Upper lobe of right lung (tissue), 1 donor: ENCODE data around the gene PTPRA. TPM values are rescaled to one million over a fixed set of nuclear protein-coding genes. Genes with fewer than 3 reads are reported as not detected.

Source experiments
- ATAC-seq: fragments of 200-7000 bp; cut with Tn5 transposase; one replicate; pipeline ENCODE4 v1.9.1; 2020; ENCODE audit warnings: mild to moderate bottlenecking, moderate library complexity
- DNase-seq: peaks from one replicate; pipeline ENCODE4 v3.0.0-alpha.2; 2020
- H3K27ac ChIP-seq: fragments of 200-600 bp; one replicate; pipeline ENCODE4 v1.8.0; 2022
- H3K27me3 ChIP-seq: fragments of 200-600 bp; one replicate; pipeline ENCODE4 v1.8.0; 2022; ENCODE audit warnings: mild to moderate bottlenecking
- H3K36me3 ChIP-seq: fragments of 200-600 bp; one replicate; pipeline ENCODE4 v1.8.0; 2022
- H3K4me1 ChIP-seq: fragments of 200-600 bp; one replicate; pipeline ENCODE4 v1.8.0; 2022
- H3K4me3 ChIP-seq: fragments of 200-600 bp; one replicate; pipeline ENCODE4 v1.8.0; 2022; ENCODE audit warnings: mild to moderate bottlenecking
- H3K9me3 ChIP-seq: fragments of 200-600 bp; one replicate; pipeline ENCODE4 v1.8.0; 2022
- intact Hi-C: fragments of 100-400 bp; cut with DNase I; formaldehyde crosslinking; loops from one replicate; pipeline ENCODE4 v1.11.0; 2022
- total RNA-seq: library from RNA; stranded (reverse); fragmentation: NEBNext Ultra II Directional; extraction: Animal tissue kit (Norgen Biotek cat#: 25700); gene quantifications from one replicate; pipeline ENCODE4 v1.2.1, GENCODE V29; 2021
- TF ChIP-seq, protein P1 (sequence below): fragments of 200-600 bp; IDR thresholded peaks from one replicate; pipeline ENCODE4 v1.8.0; 2022; ENCODE audit warnings: antibody characterized with exemption
- donor health status: DM: no; HTN: yes; CAD: no; lungs with severe emphysema.

PTPRA gene
- total RNA-seq, 1 donor from 2014 or later = 69.6 TPM

DNA sequence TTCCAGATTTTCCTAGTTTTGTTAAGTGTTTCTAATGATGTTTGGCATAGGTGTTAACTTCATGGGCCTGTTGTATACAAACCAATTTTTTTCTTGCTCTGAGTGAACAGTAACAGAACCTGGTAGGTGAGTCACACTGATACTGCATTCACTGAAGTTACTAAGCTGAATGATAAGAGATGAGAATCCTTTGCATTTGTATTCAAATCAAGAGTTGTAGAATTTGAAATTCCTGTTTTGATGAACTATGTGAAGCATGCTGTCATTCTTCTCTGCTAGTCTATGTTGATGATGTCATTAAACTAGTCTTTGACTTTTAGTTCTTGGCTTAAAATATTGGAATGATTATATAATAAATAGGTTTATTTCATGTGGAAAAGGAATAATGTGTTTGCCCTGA lies 37.9 kb downstream of the PTPRA start:
- Histone ChIP-seq H3K9me3 (no peaks in the 10 kb centered on the region), H3K36me3 (no peaks in the 10 kb centered on the region), H3K27ac (no peak overlapping the region), H3K4me3 (no peak overlapping the region), H3K27me3 (no peaks in the 10 kb centered on the region), H3K4me1 (no peaks in the 10 kb centered on the region)
- DNase-seq (no peak), ATAC-seq (no peak)
- TF ChIP-seq, protein P1, sequence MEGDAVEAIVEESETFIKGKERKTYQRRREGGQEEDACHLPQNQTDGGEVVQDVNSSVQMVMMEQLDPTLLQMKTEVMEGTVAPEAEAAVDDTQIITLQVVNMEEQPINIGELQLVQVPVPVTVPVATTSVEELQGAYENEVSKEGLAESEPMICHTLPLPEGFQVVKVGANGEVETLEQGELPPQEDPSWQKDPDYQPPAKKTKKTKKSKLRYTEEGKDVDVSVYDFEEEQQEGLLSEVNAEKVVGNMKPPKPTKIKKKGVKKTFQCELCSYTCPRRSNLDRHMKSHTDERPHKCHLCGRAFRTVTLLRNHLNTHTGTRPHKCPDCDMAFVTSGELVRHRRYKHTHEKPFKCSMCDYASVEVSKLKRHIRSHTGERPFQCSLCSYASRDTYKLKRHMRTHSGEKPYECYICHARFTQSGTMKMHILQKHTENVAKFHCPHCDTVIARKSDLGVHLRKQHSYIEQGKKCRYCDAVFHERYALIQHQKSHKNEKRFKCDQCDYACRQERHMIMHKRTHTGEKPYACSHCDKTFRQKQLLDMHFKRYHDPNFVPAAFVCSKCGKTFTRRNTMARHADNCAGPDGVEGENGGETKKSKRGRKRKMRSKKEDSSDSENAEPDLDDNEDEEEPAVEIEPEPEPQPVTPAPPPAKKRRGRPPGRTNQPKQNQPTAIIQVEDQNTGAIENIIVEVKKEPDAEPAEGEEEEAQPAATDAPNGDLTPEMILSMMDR = no peak
- intact Hi-C loops = no loop called here

DNA sequence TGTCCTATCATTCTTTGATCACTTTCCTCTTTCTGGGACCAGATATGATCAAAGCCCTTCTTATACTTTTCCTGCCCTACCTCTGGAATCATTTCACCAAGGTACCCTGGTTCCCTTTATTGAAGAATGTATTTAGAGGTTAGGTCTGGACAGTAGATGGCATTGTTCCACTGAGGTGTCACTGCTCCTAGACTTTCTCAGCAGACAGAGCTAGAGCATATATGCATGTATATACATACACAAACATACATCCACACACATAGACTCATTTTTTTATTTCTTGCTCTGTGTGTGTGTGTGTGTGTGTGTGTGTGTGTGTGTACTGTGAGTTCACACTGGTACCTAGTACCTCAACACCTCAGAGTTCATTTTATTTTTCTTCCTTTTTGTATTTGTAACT lies 40.9 kb downstream of the PTPRA start:
- Histone ChIP-seq H3K27ac (no peak overlapping the region), H3K4me1 (no peaks in the 10 kb centered on the region), H3K4me3 (no peak overlapping the region), H3K9me3 (no peaks in the 10 kb centered on the region), H3K36me3 (no peaks in the 10 kb centered on the region), H3K27me3 (no peaks in the 10 kb centered on the region)
- no peak for DNase-seq
- intact Hi-C loops = no loop called here
- ATAC-seq = no peak
- TF ChIP-seq, protein P1 = no peak

DNA sequence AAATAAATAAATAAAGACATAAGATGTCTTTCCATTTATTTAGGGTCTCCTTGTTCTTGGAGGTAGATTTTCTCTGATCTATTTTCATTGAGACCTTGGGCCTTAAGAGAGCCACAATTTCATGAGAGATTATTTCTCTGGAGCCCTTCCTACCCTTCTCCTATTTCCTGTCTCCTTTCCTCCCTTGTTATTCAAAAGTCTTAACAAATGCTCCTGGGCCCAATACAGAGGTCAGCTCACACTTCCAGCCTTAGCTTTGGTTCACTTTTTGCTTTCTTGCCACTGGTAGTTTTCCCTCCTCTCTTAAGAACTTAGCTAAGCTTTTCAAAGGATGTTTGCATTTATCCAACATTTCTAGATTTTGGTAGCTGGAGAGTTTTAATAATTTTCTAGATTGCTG lies 44.0 kb downstream of the PTPRA start:
- no peaks in the 10 kb centered on the region for H3K36me3 ChIP-seq
- TF ChIP-seq, protein P1 = no peak
- H3K4me1 ChIP-seq = no peaks in the 10 kb centered on the region
- H3K27me3 ChIP-seq = no peaks in the 10 kb centered on the region
- intact Hi-C loops = no loop called here
- H3K4me3 ChIP-seq = no peak overlapping the region
- H3K27ac ChIP-seq = no peak overlapping the region
- ATAC-seq (no peak), DNase-seq (no peak)
- H3K9me3 ChIP-seq = no peaks in the 10 kb centered on the region

DNA sequence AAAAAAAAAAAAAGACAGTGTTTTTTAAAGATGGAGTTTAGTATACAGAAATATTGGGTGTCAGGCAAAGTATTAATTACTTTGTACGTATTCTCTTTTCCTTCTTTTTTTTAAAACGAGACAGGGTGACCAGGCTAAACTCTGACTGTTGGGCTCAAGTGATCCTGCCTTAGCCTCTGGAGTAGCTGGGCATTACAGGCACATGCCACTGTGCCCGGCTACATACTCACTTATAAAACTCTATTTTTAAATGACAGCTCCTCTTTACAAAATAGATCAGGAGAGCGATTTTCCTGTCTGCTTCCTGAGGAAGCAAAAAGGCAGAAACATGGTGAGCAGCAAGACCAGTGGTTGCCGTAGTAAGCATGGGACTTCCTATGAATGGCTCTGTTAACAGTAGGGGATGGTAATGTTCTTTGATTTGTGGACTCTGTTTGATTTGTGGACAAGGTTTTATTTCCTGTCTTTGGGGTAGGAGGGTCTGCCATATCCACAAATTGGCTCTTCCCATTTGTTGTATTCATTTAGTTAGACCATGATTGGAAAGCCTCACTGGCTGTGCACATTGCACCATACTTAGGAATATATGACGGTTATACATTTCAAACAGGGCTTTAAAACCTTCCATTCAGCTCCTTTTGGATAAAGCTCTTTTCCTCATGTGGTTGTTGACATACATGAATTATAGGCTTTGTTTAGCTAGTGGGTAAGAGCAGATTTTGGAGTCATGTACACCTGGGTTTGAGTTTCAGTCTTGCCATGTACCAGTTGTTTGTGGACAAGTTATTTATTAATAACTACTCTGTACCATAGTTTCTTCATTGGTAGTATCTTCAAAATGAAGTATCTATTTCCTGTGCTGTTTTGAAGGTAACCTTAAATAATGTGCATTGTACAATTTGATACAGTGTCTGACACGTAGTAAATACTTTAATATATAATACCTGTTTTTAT lies 45.1 kb downstream of the PTPRA start:
- H3K9me3 ChIP-seq = no peaks in the 10 kb centered on the region
- no peak for DNase-seq

DNA sequence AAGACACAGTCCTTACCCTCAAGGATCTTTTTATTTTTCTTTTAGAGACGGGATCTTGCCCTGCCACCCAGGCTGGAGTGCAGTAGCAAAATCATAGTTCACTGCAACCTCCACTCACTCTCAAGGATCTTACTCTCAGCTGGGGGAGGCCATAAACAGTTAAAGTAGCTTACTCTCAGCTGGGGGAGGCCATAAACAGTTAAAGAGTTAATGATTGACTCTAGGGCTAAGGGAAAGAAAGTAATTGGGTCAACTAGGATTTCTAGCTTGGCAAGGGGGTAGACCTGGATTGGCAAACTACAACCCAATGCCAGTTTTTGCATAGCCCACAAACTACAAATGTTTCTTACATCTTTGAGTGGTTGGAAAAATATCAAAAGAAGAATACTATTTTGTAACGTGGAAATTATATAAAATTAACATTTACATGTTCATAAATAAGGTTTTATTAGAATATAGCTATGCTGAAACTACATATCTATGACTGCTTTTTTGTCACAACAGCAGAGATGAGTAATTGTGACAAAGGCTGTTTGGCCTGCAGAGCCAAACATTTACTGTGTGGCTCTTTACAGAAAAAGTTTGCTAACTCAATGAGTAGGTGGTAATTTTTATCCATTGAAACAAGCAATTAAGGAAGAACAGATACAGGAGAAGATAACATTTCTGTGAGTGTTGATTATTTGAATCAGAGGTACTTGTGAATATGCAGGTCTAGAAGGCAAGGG lies 46.4 kb downstream of the PTPRA start:
- Histone ChIP-seq H3K4me3 (no peak overlapping the region), H3K4me1 (no peaks in the 10 kb centered on the region), H3K27ac (no peak overlapping the region), H3K36me3 (peaks cover 14% of the 10 kb centered on the region), H3K27me3 (no peaks in the 10 kb centered on the region), H3K9me3 (no peaks in the 10 kb centered on the region)
- TF ChIP-seq, protein P1 = no peak
- intact Hi-C loops = no loop called here
- DNase-seq (no peak), ATAC-seq (no peak)

More for the DNA sequence above, 45.1 kb downstream of the PTPRA start:
- Histone ChIP-seq H3K27ac (no peak overlapping the region), H3K36me3 (peaks cover 1% of the 10 kb centered on the region), H3K4me3 (no peak overlapping the region), H3K4me1 (no peaks in the 10 kb centered on the region), H3K27me3 (no peaks in the 10 kb centered on the region)
- intact Hi-C loops = no loop called here
- ATAC-seq = no peak
- TF ChIP-seq, protein P1 = no peak
